GM06990 (cell line): ENCODE results near the gene AUTS2.
A peak's percentile ranks its signal among the peaks of the same experiment; 100 is the strongest.

Experiments
- DNase-seq: peaks from one replicate; pipeline ENCODE4 v3.0.0-alpha.2; 2011; ENCODE audit not compliant: insufficient read length; ENCODE audit errors: extremely low read depth
- H3K27me3 ChIP-seq: replicated peaks from 2 replicates; pipeline ENCODE4 v1.6.0; 2011; ENCODE audit warnings: low read length; ENCODE audit not compliant: control insufficient read depth, insufficient read depth
- H3K36me3 ChIP-seq: 2 replicates; pipeline ENCODE4 v1.5.1; 2011; ENCODE audit warnings: low read length; ENCODE audit not compliant: control insufficient read depth, insufficient read depth
- H3K4me3 ChIP-seq: replicated peaks from 2 replicates; pipeline ENCODE4 v1.5.1; 2011; ENCODE audit warnings: low read depth, mild to moderate bottlenecking, control low read depth, low read length
- TF ChIP-seq, protein P1 (sequence below): IDR thresholded peaks from 2 replicates; pipeline ENCODE4 v1.5.1; 2011; ENCODE audit warnings: low read length, control low read depth, mild to moderate bottlenecking, inconsistent platforms; ENCODE audit not compliant: insufficient read depth, poor library complexity, severe bottlenecking

The AUTS2 gene

DNA sequence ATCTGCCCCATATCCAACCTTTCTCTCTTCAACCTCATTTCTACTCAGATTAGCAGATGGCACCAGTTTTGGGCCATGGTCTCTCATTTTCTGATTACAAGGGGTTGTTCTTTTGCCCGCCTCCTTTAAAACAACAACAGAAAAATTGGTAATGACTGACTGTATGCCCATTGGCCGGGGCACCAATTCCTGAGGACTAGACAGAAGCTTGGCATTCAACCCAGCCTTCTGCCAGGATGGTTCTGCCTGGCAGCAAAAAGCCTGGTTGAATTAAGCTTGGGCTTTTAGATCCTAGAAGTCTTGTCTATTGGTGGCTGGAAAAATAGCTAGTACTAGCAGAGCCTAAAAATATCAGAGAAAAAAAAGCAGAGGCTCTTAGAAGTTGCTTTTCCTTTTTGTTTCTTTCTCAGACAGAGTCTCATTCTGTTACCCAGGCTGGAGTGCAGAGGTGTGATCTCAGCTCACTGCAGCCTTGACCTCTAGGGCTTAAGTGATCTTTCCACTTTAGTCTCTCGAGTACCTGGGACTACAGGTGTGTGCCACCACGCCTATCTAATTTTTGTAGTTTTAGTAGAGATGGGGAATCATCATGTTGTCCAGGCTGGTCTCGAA, 402.6 kb downstream of the AUTS2 start:
- H3K27me3 ChIP-seq = no peaks in the 10 kb centered on the region
- TF ChIP-seq, protein P1, sequence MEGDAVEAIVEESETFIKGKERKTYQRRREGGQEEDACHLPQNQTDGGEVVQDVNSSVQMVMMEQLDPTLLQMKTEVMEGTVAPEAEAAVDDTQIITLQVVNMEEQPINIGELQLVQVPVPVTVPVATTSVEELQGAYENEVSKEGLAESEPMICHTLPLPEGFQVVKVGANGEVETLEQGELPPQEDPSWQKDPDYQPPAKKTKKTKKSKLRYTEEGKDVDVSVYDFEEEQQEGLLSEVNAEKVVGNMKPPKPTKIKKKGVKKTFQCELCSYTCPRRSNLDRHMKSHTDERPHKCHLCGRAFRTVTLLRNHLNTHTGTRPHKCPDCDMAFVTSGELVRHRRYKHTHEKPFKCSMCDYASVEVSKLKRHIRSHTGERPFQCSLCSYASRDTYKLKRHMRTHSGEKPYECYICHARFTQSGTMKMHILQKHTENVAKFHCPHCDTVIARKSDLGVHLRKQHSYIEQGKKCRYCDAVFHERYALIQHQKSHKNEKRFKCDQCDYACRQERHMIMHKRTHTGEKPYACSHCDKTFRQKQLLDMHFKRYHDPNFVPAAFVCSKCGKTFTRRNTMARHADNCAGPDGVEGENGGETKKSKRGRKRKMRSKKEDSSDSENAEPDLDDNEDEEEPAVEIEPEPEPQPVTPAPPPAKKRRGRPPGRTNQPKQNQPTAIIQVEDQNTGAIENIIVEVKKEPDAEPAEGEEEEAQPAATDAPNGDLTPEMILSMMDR = no peak
- H3K4me3 ChIP-seq = no peak overlapping the region
- no peaks in the 10 kb centered on the region for H3K36me3 ChIP-seq
- DNase-seq = no peak

GRCh38 chr7:70005480-70005879, 407.2 kb downstream of the AUTS2 start:
- no peaks in the 10 kb centered on the region for H3K36me3 ChIP-seq
- TF ChIP-seq, protein P1 = no peak
- no peak for DNase-seq
- no peak overlapping the region for H3K4me3 ChIP-seq
- no peaks in the 10 kb centered on the region for H3K27me3 ChIP-seq

DNA sequence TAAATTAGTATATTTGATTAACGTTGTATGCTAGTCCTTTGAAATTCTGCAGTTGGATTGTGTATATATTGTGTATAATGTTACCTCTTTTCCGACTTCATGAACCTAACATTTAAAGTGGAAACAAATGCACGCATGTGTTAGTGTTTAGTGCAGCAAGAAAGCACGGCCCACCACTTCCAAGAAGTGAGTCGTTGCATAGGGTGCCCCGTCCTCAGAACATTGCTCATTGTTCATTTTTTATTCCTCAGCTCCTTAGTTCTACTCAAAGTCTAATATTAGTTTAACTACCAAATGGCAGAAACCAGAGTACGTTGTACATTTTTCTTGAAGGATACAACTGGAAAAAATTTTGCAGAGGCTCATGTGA, 407.6 kb downstream of the AUTS2 start:
- TF ChIP-seq, protein P1 = no peak
- no peak for DNase-seq
- Histone ChIP-seq H3K4me3 (no peak overlapping the region), H3K36me3 (no peaks in the 10 kb centered on the region), H3K27me3 (no peaks in the 10 kb centered on the region)

- H3K27me3 ChIP-seq = no peaks in the 10 kb centered on the region
- TF ChIP-seq, protein P1 = no peak
- H3K4me3 ChIP-seq = no peak overlapping the region
- DNase-seq = peak; percentile 23
- H3K36me3 ChIP-seq = no peaks in the 10 kb centered on the region
These were observed 408.1 kb downstream of the AUTS2 start for GRCh38 chr7:70006261-70006920.

DNA sequence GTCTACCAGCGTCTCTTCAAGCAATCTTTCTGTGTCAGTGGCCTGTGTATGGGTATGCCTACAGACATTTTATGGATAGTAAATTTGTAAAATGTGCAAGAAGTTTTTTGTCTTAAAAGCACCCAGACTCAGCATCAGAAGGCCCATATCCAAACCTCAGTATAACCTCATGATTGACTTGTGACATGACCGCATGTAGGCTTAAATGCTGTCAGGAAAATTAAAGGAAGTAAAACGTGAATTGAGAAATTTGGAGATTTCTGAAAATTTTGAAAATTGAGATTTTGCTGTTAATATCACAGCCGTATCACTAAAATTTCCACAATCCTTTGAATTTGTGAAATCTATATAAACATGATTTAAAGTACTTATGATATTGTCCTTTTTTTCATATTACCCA, 410.2 kb downstream of the AUTS2 start:
- Histone ChIP-seq H3K27me3 (no peaks in the 10 kb centered on the region), H3K36me3 (no peaks in the 10 kb centered on the region), H3K4me3 (no peak overlapping the region)
- no peak for DNase-seq
- TF ChIP-seq, protein P1 = no peak
